NCI-H524 (cell line): ENCODE measurements around the gene WNT8A.
A peak's percentile ranks its signal among the peaks of the same experiment; 100 is the strongest.
"Not testable (repeated sequence)": the region's sequence is repeated elsewhere in the genome, so short reads cannot be mapped to it uniquely, and the experiment has no call there.

Source experiments
- DNase-seq, 2 experiments: peaks; one replicate each; lab custom pipeline; 2025; lab: John Stamatoyannopoulos, UW

Gene WNT8A

DNA sequence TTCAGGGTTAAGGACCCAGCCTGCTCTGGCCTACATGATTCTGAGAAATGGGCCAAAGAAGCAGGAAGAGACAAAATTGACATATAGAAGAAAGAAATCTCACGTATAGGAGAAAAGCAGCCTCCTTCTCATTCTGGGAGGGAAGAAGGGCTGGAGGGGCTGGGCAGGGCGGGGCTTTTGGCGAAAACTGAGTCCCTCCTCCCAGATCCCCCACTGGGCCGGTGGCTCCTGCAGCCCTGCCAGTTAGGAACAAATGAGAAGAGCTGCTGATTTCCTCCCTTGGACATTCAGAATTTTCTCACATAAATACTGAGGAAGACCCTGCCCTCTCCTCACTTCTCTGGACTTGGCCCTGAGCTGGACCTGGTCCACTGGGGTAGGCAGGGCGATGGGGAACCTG is at the start of gene WNT8A:
WNT8A (plus strand) TSS at position 332 of the 400 bp plus-strand sequence. CDS start 95 bp downstream, outside the sequence.
- DNase-seq: no peak

DNA sequence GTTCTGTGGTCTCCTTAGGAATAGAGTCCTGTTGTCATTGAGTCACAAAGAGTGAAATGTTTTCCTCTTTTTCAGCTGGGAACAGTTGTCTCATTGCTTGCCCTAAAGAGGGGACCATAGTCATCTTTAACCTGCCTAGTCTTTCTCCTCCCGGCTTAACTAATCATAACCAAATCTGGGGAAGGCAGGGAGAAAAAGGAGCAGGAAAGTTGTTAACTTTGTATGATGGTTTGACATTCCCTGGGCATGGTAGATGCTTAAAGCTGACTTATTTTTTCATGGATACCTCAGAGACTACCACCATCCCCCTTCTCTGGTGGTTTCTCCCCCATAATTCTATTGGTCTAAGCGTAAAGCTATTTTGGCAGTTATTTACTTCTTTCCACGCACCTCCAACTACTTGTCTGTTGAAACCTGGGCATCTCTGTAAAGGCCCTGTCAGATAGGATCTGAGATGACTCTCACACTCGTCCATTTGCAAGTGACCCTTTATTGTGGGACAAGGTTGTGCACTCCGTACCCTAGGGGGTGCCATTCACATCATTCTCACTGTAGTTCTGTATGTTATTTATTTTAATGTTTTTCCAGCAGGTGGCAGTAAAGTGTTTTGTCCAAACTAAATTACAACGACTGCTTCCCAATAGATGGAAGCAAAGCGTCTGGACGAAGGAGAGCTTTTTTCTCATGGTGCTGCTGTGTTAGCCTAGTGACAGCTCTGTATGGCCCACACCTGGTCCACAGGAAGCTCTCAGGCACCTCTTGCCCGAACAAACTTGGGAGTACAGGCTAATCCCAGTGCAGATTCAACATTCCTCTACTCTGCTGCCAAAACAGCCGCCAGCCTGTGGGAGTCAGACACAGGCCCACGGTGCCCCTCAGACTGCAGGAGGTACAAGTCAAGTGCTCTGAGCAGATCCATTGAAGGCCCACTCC is 48.0 kb upstream of the WNT8A start:
- peak; percentile 55 to 92 for DNase-seq

DNA sequence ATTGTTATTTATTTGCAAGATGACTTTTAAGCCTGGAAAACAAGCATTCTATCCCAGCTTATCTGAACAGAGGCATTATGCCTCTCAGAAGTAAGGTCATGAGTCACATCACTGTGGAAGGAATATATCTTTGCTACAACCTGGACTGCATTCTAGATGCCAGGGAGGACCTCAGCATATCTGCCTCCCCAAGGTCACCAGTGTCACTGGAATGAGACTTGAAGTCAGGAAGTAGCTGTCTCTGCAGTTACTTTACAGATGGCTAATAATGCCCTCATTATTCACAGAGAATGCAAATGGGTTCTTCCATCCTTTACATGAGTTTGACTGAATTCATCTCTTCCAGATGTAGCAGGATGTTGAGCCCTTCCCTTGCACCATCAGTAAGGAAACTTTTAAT is 46.6 kb upstream of the WNT8A start:
- no peak for DNase-seq

DNA sequence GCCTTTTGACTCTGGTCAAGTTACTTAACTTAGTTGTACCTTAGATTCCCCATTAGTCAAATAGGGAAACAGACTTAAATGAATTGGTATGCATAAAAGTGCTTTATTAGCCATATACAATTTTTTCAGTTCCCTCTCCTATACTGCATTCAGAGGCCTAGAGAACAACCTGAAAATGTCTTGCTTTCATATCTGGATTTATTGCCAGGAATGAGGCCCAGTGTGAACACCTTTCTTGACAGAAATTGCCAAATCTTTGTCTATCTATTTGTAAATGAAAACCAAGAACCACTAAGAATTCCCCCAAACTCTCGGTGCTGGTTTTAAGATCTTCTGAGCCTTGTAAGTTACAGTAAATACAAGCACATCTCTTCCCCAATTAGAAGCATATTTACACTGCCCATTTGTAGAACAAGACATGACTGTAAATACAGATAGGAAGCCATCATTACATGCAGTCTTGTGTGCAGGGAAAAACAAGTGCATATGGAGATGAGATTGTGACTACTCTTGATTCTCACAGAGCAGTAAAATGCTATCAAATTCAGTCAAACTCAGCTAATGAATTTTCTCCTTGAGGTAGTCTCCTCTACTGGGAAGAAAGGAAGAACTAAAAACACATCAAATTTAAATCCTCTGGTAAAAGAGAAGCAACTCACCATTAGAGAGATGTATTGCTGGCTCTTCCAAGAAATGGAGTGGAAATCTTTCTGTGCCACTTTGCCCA is 45.8 kb upstream of the WNT8A start:
- no peak for DNase-seq

- DNase-seq: no peak
These were observed 45.0 kb upstream of the WNT8A start for GRCh38 chr5:138038826-138039225.

DNA sequence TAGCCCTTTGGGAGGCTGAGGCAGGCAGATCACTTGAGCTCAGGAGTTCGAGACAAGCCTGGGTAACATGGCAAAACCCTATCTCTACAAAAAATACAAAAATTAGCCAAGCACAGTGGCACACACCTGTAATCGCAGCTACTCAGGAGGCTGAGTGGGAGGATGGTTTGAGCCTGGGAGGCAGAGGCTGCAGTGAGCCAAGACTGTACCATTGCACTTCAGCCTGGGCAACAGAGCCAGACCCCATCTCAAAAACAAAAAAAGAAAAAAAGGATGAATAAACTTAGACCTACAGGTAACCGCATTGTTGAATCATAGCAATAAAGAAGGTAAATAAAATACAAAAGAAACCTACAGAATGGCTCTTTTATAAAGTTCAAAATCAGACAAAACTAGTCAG is 38.5 kb upstream of the WNT8A start:
- not testable (repeated sequence) for DNase-seq

GRCh38 chr5:138051441-138052296 is 32.2 kb upstream of the WNT8A start:
- DNase-seq: no peak

- not testable (repeated sequence) for DNase-seq
These were observed 31.1 kb upstream of the WNT8A start for GRCh38 chr5:138052718-138053117.

DNA sequence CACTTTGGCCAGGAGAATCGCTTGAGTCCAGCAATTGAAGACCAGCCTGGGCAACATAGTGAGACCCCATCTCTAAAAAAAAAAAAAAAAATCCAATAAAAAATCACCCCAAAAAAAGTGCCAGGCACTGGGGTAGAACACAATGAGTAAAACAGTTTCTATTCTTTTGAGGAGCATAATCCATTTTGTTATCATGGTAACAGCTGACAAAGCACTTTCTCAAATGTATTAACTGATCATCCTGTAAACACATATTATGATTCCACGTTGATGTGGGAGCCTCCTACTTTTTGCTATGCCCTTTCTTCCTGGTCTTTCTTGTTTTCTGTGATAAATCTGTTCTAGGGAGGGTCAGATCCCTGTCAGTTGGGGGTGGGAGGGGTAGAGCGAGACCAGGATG is 30.3 kb upstream of the WNT8A start:
- DNase-seq: no peak

GRCh38 chr5:138054206-138054605 is 29.6 kb upstream of the WNT8A start:
- no peak for DNase-seq

DNA sequence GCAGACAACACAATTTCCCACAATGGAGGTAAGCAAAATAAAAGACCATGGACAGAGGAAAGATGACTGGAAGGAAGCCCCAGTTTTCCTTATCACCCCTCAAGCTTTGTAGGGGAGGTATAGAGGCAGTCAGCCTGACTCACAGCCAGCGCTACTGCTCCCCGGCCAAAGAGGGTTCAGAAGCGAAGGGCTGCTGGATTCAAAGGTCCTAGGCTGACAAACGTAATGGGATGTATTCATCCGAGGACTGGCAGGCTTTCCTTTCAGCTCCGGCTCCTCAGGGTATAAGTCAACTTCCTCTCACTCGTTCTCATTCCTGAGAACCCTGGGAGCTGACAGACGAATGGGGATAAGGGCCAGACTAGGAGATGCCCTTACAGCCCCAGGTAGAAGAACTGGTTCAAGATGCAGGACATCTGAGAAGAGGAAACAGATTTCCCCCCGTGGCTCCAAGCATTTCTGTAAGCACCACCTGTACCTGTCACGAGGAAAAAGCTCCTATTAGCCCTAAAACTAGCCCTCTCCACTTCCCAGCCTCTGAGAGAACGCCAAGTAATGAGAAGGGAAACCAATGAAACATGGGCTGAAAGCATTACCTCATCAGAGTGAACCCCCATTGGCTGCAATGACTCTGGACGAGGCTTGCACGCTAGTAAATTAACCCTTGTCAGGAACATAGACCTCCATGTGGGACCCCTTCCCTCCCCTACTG is 28.8 kb upstream of the WNT8A start:
- no peak for DNase-seq

GRCh38 chr5:138064526-138064925 is 19.3 kb upstream of the WNT8A start:
- no peak for DNase-seq

DNA sequence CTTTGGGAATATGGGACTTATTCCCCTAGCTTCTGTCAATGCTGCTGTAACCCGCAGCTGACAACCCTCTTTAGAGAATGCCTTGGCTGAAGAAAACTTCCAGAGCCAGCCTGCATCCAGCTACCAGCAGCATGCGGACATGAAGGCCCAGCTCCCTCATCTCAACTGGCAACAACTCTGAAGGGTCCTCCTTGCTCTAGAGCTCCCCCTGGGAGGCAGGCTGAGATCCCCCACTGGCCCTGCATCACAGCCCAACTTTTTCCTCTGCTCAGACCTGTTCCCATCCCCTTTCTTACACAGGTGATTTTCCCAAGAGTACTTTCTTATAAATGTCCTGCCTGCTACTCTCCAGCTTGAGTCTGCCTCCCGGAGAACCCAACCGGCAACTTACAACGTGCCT is 18.7 kb upstream of the WNT8A start:
- no peak for DNase-seq

DNA sequence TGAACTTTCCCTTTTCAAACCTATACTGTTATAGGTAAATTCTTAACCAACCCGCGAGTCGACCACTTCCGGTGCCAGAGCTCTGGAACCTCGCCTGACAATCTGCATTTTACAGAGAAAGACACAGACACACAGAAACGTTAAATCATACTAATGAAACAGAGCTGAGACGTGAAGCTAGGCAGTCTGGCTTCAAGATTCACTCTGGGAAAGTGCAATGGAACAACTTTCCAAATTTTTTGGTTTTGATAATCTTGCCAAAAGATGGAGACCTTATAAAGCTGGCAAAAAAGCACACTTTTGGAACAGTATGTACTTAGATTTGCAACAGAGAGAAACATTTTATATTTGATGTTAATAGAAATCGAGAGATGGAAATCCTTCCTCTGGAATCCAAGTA is 15.9 kb upstream of the WNT8A start:
- no peak for DNase-seq

GRCh38 chr5:138068742-138069600 is 14.9 kb upstream of the WNT8A start:
- DNase-seq: peak; percentile 22 to 54

DNA sequence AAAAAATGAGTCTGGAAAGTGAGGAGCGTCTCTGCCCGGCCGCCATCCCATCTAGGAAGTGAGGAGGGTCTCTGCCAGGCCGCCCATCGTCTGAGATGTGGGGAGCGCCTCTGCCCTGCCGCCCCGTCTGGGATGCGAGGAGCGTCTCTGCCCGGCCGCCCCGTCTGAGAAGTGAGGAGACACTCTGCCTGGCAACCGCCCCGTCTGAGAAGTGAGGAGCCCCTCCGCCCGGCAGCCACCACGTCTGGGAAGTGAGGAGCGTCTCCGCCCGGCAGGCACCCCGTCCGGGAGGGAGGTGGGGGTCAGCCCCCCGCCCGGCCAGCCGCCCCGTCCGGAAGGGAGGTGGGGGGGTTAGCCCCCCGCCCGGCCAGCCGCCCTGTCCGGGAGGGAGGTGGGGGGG is 13.8 kb upstream of the WNT8A start:
- not testable (repeated sequence) for DNase-seq

DNA sequence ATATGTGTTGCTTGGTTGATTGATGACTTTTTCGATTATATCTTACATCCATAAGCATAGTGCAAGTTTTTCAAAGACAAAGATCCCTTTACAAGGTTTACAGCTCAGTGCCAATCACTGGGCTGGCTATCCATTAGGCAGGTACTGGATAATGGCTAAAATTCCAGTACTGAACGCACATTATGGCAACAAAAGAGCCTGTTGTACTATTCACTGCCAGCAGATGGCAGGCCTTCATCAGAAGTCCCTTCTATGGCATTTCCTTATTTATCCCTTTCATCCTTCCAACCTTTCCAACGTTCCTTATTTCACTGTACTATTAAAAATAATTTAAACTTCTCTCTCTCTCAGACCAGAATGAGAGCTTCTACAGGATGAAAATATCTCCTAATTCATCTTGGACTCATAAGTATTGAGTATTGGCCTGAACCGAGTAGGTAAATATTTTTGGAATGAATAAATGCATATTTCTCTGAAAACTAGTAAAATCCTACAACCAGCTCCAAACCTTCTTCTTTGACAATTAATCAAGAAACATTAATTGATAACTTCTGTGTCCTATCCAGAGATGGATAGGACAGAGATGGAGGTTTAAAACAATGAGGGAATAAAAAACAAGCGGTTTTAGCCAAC is 6.7 kb upstream of the WNT8A start:
- peak; percentile 25 to 64 for DNase-seq

- DNase-seq: no peak
These were observed 5.7 kb upstream of the WNT8A start for GRCh38 chr5:138078006-138078643.

GRCh38 chr5:138082033-138082432 is 1.8 kb upstream of the WNT8A start:
- DNase-seq: no peak

GRCh38 chr5:138091685-138092084 is 7.9 kb downstream of the WNT8A start:
- DNase-seq: no peak
